ENCODE results near the gene TMOD4.

The TMOD4 gene

GRCh38 chr1:151124763-151125403 lies 50.9 kb downstream of the TMOD4 start:
- TF ChIP-seq CTCF (IDR thresholded peaks at IDR 0.05; ENCODE audit: low read depth, low read length, missing control alignments), result no peak
- DNase-seq (ENCODE audit: low read depth), result no peak
- no peak overlapping the region for H3K4me3 ChIP-seq (ENCODE audit: low read depth, low read length)
- in situ Hi-C loops (cut with HindIII; ENCODE audit: low sequenced_read_pairs), result no loop called here

Measured in astrocyte of the cerebellum (primary cell).